SK-N-SH (cell line): ENCODE results near the gene PRM3. TPM values are rescaled to one million over a fixed set of nuclear protein-coding genes. Genes with fewer than 3 reads are reported as not detected.

Source experiments
- CTCF ChIA-PET: fragments of 300-600, 350-600 bp; formaldehyde crosslinking; extraction: SDS; loops from one replicate; lab custom pipeline; 2021; lab: Yijun Ruan, JAX
- POLR2A ChIA-PET: fragments of 350-600 bp; sonication (Branson Sonifier 250); formaldehyde crosslinking; extraction: SDS; loops from one replicate; lab custom pipeline; 2020; ENCODE audit warnings: antibody characterized with exemption, inconsistent platforms; lab: Yijun Ruan, JAX
- DNase-seq: peaks from one replicate; pipeline ENCODE4 v3.0.0; 2012
- H2AFZ ChIP-seq: fragments of 200-600 bp; sonication (generic); 2 replicates; pipeline ENCODE4 v1.8.1; 2016; ENCODE audit warnings: antibody characterized with exemption, mild to moderate bottlenecking, low read depth
- H3F3A ChIP-seq: fragments of 200-600 bp; sonication (generic); replicated peaks from 2 replicates; pipeline ENCODE3; 2016; ENCODE audit warnings: antibody characterized with exemption, mild to moderate bottlenecking; ENCODE audit not compliant: insufficient read depth
- H3K27ac ChIP-seq, 2 experiments: fragments of 200-500 bp in 1 of 2; fragments of 200-600 bp in 1 of 2; sonication (Bioruptor generic) in 1 of 2; sonication (generic), shearing (Covaris generic) in 1 of 2; 2 replicates each; pipeline versions ENCODE4 v1.5.1 to v1.6.1; 2014 to 2016; ENCODE audit warnings: low read depth in 2 of 2, inconsistent platforms in 1 of 2, low read length in 1 of 2, mild to moderate bottlenecking in 1 of 2, mixed read lengths in 1 of 2
- H3K27me3 ChIP-seq: fragments of 200-600 bp; sonication (generic), shearing (Covaris generic); 2 replicates; pipeline ENCODE4 v1.6.1; 2016; ENCODE audit warnings: mixed run types; ENCODE audit not compliant: insufficient read depth
- H3K36me3 ChIP-seq, 2 experiments: fragments of 200-500 bp in 1 of 2; fragments of 200-600 bp in 1 of 2; sonication (Bioruptor generic) in 1 of 2; sonication (generic) in 1 of 2; replicated peaks in 1 of 2; 2 replicates each; pipeline versions ENCODE3 to v1.5.1; 2014 to 2016; ENCODE audit warnings: low read length in 1 of 2, mild to moderate bottlenecking in 1 of 2; ENCODE audit not compliant: insufficient read depth in 2 of 2, control insufficient read depth in 1 of 2
- H3K4me1 ChIP-seq, 2 experiments: fragments of 200-500 bp in 1 of 2; fragments of 200-600 bp in 1 of 2; sonication (Bioruptor generic) in 1 of 2; sonication (generic), shearing (Covaris generic) in 1 of 2; 2 replicates each; pipeline versions ENCODE4 v1.5.1 to v1.6.1; 2014 to 2016; ENCODE audit warnings: low read depth in 1 of 2, low read length in 1 of 2, mixed run types in 1 of 2; ENCODE audit not compliant: insufficient read depth in 2 of 2, control insufficient read depth in 1 of 2
- H3K4me2 ChIP-seq: fragments of 200-600 bp; sonication (generic), shearing (Covaris generic); 2 replicates; pipeline ENCODE4 v1.6.1; 2017; ENCODE audit warnings: mixed run types
- H3K4me3 ChIP-seq, 2 experiments: fragments of 200-500 bp in 1 of 2; fragments of 200-600 bp in 1 of 2; sonication (Bioruptor generic) in 1 of 2; sonication (generic), shearing (Covaris generic) in 1 of 2; 2 replicates each; pipeline versions ENCODE4 v1.5.1 to v1.8.1; 2014 to 2016; ENCODE audit warnings: low read depth in 2 of 2, inconsistent platforms in 1 of 2, low read length in 1 of 2, mild to moderate bottlenecking in 1 of 2, mixed read lengths in 1 of 2, moderate library complexity in 1 of 2
- H3K79me2 ChIP-seq: fragments of 200-600 bp; sonication (generic); 2 replicates; pipeline ENCODE4 v1.8.1; 2017; ENCODE audit warnings: mild to moderate bottlenecking; ENCODE audit not compliant: insufficient read depth
- H3K9ac ChIP-seq: fragments of 200-600 bp; sonication (generic); 2 replicates; pipeline ENCODE4 v1.6.1; 2017; ENCODE audit warnings: mixed run types
- H3K9me2 ChIP-seq: fragments of 200-600 bp; sonication (generic); 2 replicates; pipeline ENCODE4 v1.6.1; 2017; ENCODE audit warnings: mixed run types
- H3K9me3 ChIP-seq: fragments of 200-600 bp; sonication (generic); 2 replicates; pipeline ENCODE4 v1.6.1; 2017; ENCODE audit warnings: mixed run types, mild to moderate bottlenecking, moderate library complexity
- H4K20me1 ChIP-seq: fragments of 200-600 bp; sonication (generic); 2 replicates; pipeline ENCODE4 v1.6.1; 2017; ENCODE audit warnings: mild to moderate bottlenecking, mixed run types; ENCODE audit not compliant: insufficient read depth
- EZH2phosphoT487 ChIP-seq: fragments of 200-600 bp; sonication (generic); IDR thresholded peaks from 2 replicates; pipeline ENCODE4 v1.6.1; 2017; ENCODE audit warnings: low read depth, mixed run types, mild to moderate bottlenecking, antibody characterized with exemption, moderate library complexity, borderline replicate concordance
- GATA2 ChIP-seq: sonication (generic); formaldehyde crosslinking; IDR thresholded peaks from 2 replicates; pipeline ENCODE4 v1.5.0; 2020; ENCODE audit warnings: mild to moderate bottlenecking, missing genetic modification reagents
- NFIC ChIP-seq: IDR thresholded peaks from 2 replicates; pipeline ENCODE4 v1.4.0; 2012; ENCODE audit warnings: borderline replicate concordance
- NRF1 ChIP-seq: IDR thresholded peaks from 2 replicates; pipeline ENCODE4 v1.6.1; 2012; ENCODE audit warnings: low read depth, mild to moderate bottlenecking, low read length
- POLR2AphosphoS5 ChIP-seq: IDR thresholded peaks from 2 replicates; pipeline ENCODE4 v1.6.1; 2012; ENCODE audit warnings: low read depth, low read length
- RXRA ChIP-seq: IDR thresholded peaks from 2 replicates; pipeline ENCODE4 v1.4.0; 2012; ENCODE audit warnings: low read depth, mild to moderate bottlenecking, borderline replicate concordance
- SMC3 ChIP-seq: IDR thresholded peaks from 2 replicates; pipeline ENCODE4 v1.6.1; 2012; ENCODE audit warnings: low read depth, low read length, improper control_type of control experiment
- WGBS: methylation state at CpG from one replicate; pipeline ENCODE4 v1.1.6; 2017; ENCODE audit warnings: low lambda C conversion rate; 5-methylcytosine and 5-hydroxymethylcytosine counted together
- polyA plus RNA-seq, 3 experiments: library from polyadenylated mRNA; depleted of rRNA; stranded (reverse); fragments of >200 nt; gene quantifications; 2 replicates each; pipeline ENCODE4 v1.2.3, GENCODE V29; 2012
- TF ChIP-seq, protein P1 (sequence below): IDR thresholded peaks from 2 replicates; pipeline ENCODE4 v1.4.0; 2012; ENCODE audit warnings: low read depth, borderline replicate concordance
- TF ChIP-seq, protein P2 (sequence below): fragments of 150-350 bp; IDR thresholded peaks from 2 replicates; pipeline ENCODE4 v1.6.1; 2016; ENCODE audit warnings: mild to moderate bottlenecking, low read depth, low read length

The PRM3 gene
- polyA plus RNA-seq, 1 of the 3 experiments (the other 2 are of a cell fraction) = not detected

GRCh38 chr16:11248133-11248532 lies 25.3 kb downstream of the PRM3 start:
- ChIA-PET POLR2A (no interaction called here), CTCF (interaction anchor here (0.7 to 1.2 kb wide), 4 partner anchors 30 to 277 kb away, joined by 3 to 4 read pairs (median 3); no protein-coding TSS in a partner anchor)
- no peak overlapping the region for H3K4me3 ChIP-seq
- no peaks in the 10 kb centered on the region for H3K9me3 ChIP-seq
- no peaks in the 10 kb centered on the region for H3K9me2 ChIP-seq
- no peak overlapping the region for H3K27ac ChIP-seq
- H3K79me2 ChIP-seq = 0 out of 2 replicates have a peak, but pooled peaks cover under 1% of the 10 kb centered on the region
- DNase-seq = no peak
- no peak overlapping the region for H2AFZ ChIP-seq
- no peak overlapping the region for H3K9ac ChIP-seq
- WGBS = 94% methylated on average over 8 of the region's 8 CpGs
- TF ChIP-seq EZH2phosphoT487 (no peak), POLR2AphosphoS5 (no peak)
- TF ChIP-seq, protein P1, sequence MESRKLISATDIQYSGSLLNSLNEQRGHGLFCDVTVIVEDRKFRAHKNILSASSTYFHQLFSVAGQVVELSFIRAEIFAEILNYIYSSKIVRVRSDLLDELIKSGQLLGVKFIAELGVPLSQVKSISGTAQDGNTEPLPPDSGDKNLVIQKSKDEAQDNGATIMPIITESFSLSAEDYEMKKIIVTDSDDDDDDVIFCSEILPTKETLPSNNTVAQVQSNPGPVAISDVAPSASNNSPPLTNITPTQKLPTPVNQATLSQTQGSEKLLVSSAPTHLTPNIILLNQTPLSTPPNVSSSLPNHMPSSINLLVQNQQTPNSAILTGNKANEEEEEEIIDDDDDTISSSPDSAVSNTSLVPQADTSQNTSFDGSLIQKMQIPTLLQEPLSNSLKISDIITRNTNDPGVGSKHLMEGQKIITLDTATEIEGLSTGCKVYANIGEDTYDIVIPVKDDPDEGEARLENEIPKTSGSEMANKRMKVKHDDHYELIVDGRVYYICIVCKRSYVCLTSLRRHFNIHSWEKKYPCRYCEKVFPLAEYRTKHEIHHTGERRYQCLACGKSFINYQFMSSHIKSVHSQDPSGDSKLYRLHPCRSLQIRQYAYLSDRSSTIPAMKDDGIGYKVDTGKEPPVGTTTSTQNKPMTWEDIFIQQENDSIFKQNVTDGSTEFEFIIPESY = no peak
- H3K27me3 ChIP-seq = no peaks in the 10 kb centered on the region
- H3K4me1 ChIP-seq = no peaks in the 10 kb centered on the region
- H4K20me1 ChIP-seq = peaks cover 8% of the 10 kb centered on the region
- no peak overlapping the region for H3K4me2 ChIP-seq
- H3F3A ChIP-seq = peaks cover 13% of the 10 kb centered on the region
- H3K36me3 ChIP-seq = peaks cover 3 to 4% of the 10 kb centered on the region in 2 experiments

DNA sequence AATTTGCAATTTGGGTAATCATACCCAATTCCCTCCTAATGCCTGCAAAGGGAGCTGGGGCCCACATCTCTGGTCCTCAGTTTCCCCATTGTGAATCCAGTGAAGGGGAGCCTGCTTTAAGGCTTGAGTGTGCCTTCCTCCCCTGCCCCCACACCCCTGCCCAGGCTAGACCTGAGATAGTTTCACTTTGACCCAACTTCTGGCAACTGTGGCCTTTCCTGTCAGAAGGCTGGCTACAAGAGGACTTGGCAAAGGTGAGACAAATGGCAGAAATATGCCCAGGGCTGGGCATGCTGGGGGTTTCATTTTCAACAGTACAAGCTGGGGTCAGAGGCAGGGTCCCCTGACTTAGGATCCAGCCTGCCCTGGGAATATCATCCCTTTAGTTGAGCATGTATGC lies 27.4 kb downstream of the PRM3 start:
- ChIA-PET CTCF (interaction anchor here (0.7 to 2.3 kb wide), 3 partner anchors 9 to 282 kb away, joined by 3 to 13 read pairs (median 3); partner anchors contain the start of gene SOCS1), POLR2A (no interaction called here)
- DNase-seq = no peak
- H3K79me2 ChIP-seq = no peaks in the 10 kb centered on the region
- no peaks in the 10 kb centered on the region for H3K36me3 ChIP-seq
- H3K9ac ChIP-seq = no peak overlapping the region
- no peaks in the 10 kb centered on the region for H3K27me3 ChIP-seq
- TF ChIP-seq NFIC (no peak), GATA2 (CRISPR knock-in tag) (no peak), SMC3 (no peak), RXRA (no peak), NRF1 (no peak)
- TF ChIP-seq, protein P2, sequence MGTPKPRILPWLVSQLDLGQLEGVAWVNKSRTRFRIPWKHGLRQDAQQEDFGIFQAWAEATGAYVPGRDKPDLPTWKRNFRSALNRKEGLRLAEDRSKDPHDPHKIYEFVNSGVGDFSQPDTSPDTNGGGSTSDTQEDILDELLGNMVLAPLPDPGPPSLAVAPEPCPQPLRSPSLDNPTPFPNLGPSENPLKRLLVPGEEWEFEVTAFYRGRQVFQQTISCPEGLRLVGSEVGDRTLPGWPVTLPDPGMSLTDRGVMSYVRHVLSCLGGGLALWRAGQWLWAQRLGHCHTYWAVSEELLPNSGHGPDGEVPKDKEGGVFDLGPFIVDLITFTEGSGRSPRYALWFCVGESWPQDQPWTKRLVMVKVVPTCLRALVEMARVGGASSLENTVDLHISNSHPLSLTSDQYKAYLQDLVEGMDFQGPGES = no peak
- no peaks in the 10 kb centered on the region for H3K9me3 ChIP-seq
- H3K4me1 ChIP-seq = no peaks in the 10 kb centered on the region
- no peak overlapping the region for H3K4me2 ChIP-seq
- H3F3A ChIP-seq = peaks cover 6% of the 10 kb centered on the region
- H3K4me3 ChIP-seq = no peak overlapping the region
- no peak overlapping the region for H2AFZ ChIP-seq
- H4K20me1 ChIP-seq = no peaks in the 10 kb centered on the region
- H3K9me2 ChIP-seq = no peaks in the 10 kb centered on the region
- no peak overlapping the region for H3K27ac ChIP-seq
